Neural cell (in vitro differentiated cells): ENCODE measurements around the gene NUP210L. TPM values are rescaled to one million over a fixed set of nuclear protein-coding genes. Genes with fewer than 3 reads are reported as not detected.

Source experiments
- H2AFZ ChIP-seq: fragments of 200-600, 300-800 bp; sonication (generic), shearing (Covaris generic); 2 replicates; pipeline ENCODE4 v1.6.0; 2014; ENCODE audit warnings: low read depth, mild to moderate bottlenecking, antibody characterized with exemption, low read length, moderate library complexity
- H3F3A ChIP-seq: fragments of 200-600 bp; shearing (Covaris generic); 2 replicates; pipeline ENCODE4 v1.6.1; 2016; ENCODE audit warnings: mild to moderate bottlenecking, moderate library complexity, mixed read lengths, antibody characterized with exemption, low read length; ENCODE audit not compliant: insufficient read depth, poor library complexity, severe bottlenecking
- H3K27ac ChIP-seq: fragments of 200-600, 300-800 bp; sonication (generic), shearing (Covaris generic); 2 replicates; pipeline ENCODE4 v1.5.1; 2014; ENCODE audit warnings: mild to moderate bottlenecking, low read length, moderate library complexity
- H3K27me3 ChIP-seq: fragments of 300-800, 200-600 bp; sonication (generic), shearing (Covaris generic); 2 replicates; pipeline ENCODE4 v1.6.0; 2014; ENCODE audit warnings: mild to moderate bottlenecking, low read depth, low read length, moderate library complexity; ENCODE audit not compliant: insufficient read depth
- H3K36me3 ChIP-seq: fragments of 300-800, 200-600 bp; sonication (generic), shearing (Covaris generic); 2 replicates; pipeline ENCODE4 v1.5.1; 2014; ENCODE audit warnings: mild to moderate bottlenecking, antibody characterized with exemption, low read length, moderate library complexity; ENCODE audit not compliant: insufficient read depth
- H3K4me2 ChIP-seq: fragments of 300-800, 200-600 bp; sonication (generic), shearing (Covaris generic); 2 replicates; pipeline ENCODE4 v1.6.0; 2014; ENCODE audit warnings: mild to moderate bottlenecking, low read length
- H3K4me3 ChIP-seq: fragments of 300-800, 200-600 bp; sonication (generic), shearing (Covaris generic); 2 replicates; pipeline ENCODE4 v1.5.1; 2014; ENCODE audit warnings: mild to moderate bottlenecking, low read length, moderate library complexity
- H3K79me2 ChIP-seq: fragments of 200-600 bp; shearing (Covaris generic); replicated peaks from 2 replicates; pipeline ENCODE4 v1.6.0; 2014; ENCODE audit warnings: mild to moderate bottlenecking, low read length, moderate library complexity; ENCODE audit not compliant: insufficient read depth
- H3K9ac ChIP-seq: fragments of 300-800, 200-600 bp; sonication (generic), shearing (Covaris generic); 2 replicates; pipeline ENCODE4 v1.6.1; 2016; ENCODE audit warnings: mild to moderate bottlenecking, low read length, mixed read lengths
- H3K9me2 ChIP-seq: fragments of 200-600 bp; shearing (Covaris generic); 2 replicates; pipeline ENCODE4 v1.6.1; 2016; ENCODE audit warnings: mild to moderate bottlenecking, low read length, mixed read lengths; ENCODE audit not compliant: insufficient read depth
- H3K9me3 ChIP-seq: fragments of 200-600, 300-800 bp; sonication (generic), shearing (Covaris generic); 2 replicates; pipeline ENCODE4 v1.6.1; 2016; ENCODE audit warnings: mild to moderate bottlenecking, mixed run types, low read length, moderate library complexity, mixed read lengths
- H4K20me1 ChIP-seq: fragments of 200-600 bp; shearing (Covaris generic); 2 replicates; pipeline ENCODE4 v1.6.1; 2016; ENCODE audit warnings: mild to moderate bottlenecking, mixed run types; ENCODE audit not compliant: insufficient read depth
- EP300 ChIP-seq: fragments of 450-650 bp; conservative IDR thresholded peaks from 2 replicates; pipeline ENCODE4 v1.6.1; 2014; ENCODE audit warnings: antibody characterized with exemption, mild to moderate bottlenecking, moderate library complexity; ENCODE audit not compliant: poor library complexity, severe bottlenecking
- EZH2 ChIP-seq: fragments of 200-600, 300-800 bp; shearing (Covaris generic), sonication (generic); IDR thresholded peaks from 2 replicates; pipeline ENCODE4 v1.6.1; 2014; ENCODE audit warnings: antibody characterized with exemption, low read length, borderline replicate concordance, mild to moderate bottlenecking; ENCODE audit not compliant: insufficient read depth, poor library complexity, severe bottlenecking
- MXI1 ChIP-seq: fragments of 450-650 bp; conservative IDR thresholded peaks from 2 replicates; pipeline ENCODE4 v1.6.1; 2014; ENCODE audit warnings: antibody characterized with exemption, mild to moderate bottlenecking; ENCODE audit not compliant: poor library complexity, severe bottlenecking
- POLR2AphosphoS5 ChIP-seq: IDR thresholded peaks from 2 replicates; pipeline ENCODE4 v1.6.1; 2012
- RAD21 ChIP-seq: fragments of 450-650 bp; conservative IDR thresholded peaks from 2 replicates; pipeline ENCODE4 v1.6.1; 2014; ENCODE audit warnings: antibody characterized with exemption, mild to moderate bottlenecking, moderate library complexity
- SMC3 ChIP-seq: fragments of 450-650 bp; conservative IDR thresholded peaks from 2 replicates; pipeline ENCODE4 v1.6.1; 2014; ENCODE audit warnings: antibody characterized with exemption, mild to moderate bottlenecking, moderate library complexity; ENCODE audit not compliant: poor library complexity
- TAF1 ChIP-seq: IDR thresholded peaks from 2 replicates; pipeline ENCODE4 v1.6.1; 2012; ENCODE audit warnings: low read depth
- polyA plus RNA-seq: library from polyadenylated mRNA; depleted of rRNA; stranded (reverse); fragments of >200 nt; gene quantifications from 2 replicates; pipeline ENCODE4 v1.2.3, GENCODE V29; 2014
- TF ChIP-seq, protein P1 (sequence below): IDR thresholded peaks from 2 replicates; pipeline ENCODE4 v1.6.1; 2012; ENCODE audit warnings: borderline replicate concordance
- TF ChIP-seq, protein P2 (sequence below): fragments of 450-650 bp; IDR thresholded peaks from 2 replicates; pipeline ENCODE4 v1.5.1; 2014; ENCODE audit warnings: antibody characterized with exemption, mild to moderate bottlenecking, moderate library complexity; ENCODE audit not compliant: poor library complexity, severe bottlenecking

NUP210L gene
- polyA plus RNA-seq, 1 donor from 2014 or later: 0.09 TPM

DNA sequence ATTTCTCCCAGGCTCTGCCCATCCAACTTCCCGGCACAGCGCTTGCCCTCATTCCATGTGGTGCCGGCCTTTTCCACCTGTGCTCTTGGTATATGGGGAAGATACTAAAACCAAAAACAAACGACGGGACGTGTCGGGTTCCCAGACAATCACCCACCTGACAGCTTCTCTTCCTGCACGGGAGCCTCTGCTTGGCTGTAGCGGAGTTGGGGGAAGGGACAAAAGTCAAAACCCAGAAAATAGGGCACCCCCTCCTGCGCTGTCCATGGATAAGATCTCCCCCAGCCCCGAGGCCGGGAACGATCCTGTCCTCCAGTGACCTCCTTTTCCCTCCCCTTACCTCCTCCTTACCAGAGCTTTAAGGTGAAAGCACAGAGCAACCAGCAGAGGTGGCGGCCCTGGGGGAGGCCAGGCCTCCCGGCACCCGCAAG, 178.0 kb downstream of the NUP210L start:
- Histone ChIP-seq H3K4me3 (peak overlapping the region; percentile 100), H3K9me3 (no peaks in the 10 kb centered on the region), H3K27me3 (no peaks in the 10 kb centered on the region), H4K20me1 (no peaks in the 10 kb centered on the region), H3K9ac (peak overlapping the region; percentile 88), H2AFZ (peak overlapping the region; percentile 61), H3K79me2 (peaks cover 11% of the 10 kb centered on the region), H3K9me2 (no peaks in the 10 kb centered on the region), H3F3A (no peaks in the 10 kb centered on the region), H3K4me2 (peak overlapping the region; percentile 83), H3K27ac (peak overlapping the region; percentile 91), H3K36me3 (no peaks in the 10 kb centered on the region)
- TF ChIP-seq POLR2AphosphoS5: no peak
- peak; percentile 6 for TF ChIP-seq TAF1

DNA sequence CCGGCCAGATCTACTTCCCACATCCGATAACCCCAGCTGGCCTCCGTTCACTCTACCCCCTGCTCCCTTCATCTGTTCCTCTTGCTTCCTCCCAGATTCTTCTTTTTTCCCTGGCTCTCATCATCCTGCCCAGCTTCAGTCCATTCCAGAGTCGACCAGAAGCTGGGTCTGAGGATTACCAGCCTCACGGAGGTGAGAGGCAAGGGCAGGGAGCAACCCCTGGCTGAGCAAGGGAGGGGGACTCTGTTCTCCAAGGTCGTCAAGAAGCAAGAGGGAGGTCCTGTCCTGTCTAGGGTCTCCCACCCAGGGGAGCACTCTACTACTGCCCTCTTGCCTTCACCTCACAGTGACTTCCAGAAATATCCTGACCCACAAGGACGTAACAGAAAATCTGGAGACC, 181.3 kb downstream of the NUP210L start:
- Histone ChIP-seq H4K20me1 (no peaks in the 10 kb centered on the region), H3K36me3 (no peaks in the 10 kb centered on the region), H3K79me2 (peaks cover 11% of the 10 kb centered on the region), H3K9me2 (no peaks in the 10 kb centered on the region), H3K27me3 (no peaks in the 10 kb centered on the region), H3K4me3 (no peak overlapping the region), H3F3A (no peaks in the 10 kb centered on the region), H3K27ac (no peak overlapping the region), H3K9me3 (no peaks in the 10 kb centered on the region), H2AFZ (no peak overlapping the region), H3K9ac (no peak overlapping the region), H3K4me2 (no peak overlapping the region)
- TF ChIP-seq, protein P1, sequence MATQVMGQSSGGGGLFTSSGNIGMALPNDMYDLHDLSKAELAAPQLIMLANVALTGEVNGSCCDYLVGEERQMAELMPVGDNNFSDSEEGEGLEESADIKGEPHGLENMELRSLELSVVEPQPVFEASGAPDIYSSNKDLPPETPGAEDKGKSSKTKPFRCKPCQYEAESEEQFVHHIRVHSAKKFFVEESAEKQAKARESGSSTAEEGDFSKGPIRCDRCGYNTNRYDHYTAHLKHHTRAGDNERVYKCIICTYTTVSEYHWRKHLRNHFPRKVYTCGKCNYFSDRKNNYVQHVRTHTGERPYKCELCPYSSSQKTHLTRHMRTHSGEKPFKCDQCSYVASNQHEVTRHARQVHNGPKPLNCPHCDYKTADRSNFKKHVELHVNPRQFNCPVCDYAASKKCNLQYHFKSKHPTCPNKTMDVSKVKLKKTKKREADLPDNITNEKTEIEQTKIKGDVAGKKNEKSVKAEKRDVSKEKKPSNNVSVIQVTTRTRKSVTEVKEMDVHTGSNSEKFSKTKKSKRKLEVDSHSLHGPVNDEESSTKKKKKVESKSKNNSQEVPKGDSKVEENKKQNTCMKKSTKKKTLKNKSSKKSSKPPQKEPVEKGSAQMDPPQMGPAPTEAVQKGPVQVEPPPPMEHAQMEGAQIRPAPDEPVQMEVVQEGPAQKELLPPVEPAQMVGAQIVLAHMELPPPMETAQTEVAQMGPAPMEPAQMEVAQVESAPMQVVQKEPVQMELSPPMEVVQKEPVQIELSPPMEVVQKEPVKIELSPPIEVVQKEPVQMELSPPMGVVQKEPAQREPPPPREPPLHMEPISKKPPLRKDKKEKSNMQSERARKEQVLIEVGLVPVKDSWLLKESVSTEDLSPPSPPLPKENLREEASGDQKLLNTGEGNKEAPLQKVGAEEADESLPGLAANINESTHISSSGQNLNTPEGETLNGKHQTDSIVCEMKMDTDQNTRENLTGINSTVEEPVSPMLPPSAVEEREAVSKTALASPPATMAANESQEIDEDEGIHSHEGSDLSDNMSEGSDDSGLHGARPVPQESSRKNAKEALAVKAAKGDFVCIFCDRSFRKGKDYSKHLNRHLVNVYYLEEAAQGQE: no peak
- TF ChIP-seq EZH2: no peak
- no peak for TF ChIP-seq MXI1
- TF ChIP-seq, protein P2, sequence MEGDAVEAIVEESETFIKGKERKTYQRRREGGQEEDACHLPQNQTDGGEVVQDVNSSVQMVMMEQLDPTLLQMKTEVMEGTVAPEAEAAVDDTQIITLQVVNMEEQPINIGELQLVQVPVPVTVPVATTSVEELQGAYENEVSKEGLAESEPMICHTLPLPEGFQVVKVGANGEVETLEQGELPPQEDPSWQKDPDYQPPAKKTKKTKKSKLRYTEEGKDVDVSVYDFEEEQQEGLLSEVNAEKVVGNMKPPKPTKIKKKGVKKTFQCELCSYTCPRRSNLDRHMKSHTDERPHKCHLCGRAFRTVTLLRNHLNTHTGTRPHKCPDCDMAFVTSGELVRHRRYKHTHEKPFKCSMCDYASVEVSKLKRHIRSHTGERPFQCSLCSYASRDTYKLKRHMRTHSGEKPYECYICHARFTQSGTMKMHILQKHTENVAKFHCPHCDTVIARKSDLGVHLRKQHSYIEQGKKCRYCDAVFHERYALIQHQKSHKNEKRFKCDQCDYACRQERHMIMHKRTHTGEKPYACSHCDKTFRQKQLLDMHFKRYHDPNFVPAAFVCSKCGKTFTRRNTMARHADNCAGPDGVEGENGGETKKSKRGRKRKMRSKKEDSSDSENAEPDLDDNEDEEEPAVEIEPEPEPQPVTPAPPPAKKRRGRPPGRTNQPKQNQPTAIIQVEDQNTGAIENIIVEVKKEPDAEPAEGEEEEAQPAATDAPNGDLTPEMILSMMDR: no peak
- no peak for TF ChIP-seq TAF1
- no peak for TF ChIP-seq EP300
- no peak for TF ChIP-seq RAD21
- no peak for TF ChIP-seq POLR2AphosphoS5
- TF ChIP-seq SMC3: no peak

DNA sequence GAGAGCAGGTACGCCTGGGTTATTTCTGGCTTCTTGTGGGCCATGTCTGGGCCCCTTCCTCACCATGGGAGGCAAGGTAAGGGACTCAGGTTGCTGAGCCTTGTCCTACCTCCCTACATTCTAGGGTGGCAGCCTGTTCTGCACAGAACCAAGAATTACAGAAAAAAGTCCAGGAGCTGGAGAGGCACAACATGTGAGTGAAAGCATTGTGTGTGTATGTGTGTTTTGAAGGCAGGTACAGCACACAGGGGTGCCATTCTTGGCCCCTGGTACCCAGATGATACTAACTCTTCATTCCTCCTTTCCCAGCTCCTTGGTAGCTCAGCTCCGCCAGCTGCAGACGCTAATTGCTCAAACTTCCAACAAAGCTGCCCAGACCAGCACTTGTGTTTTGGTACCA, 181.8 kb downstream of the NUP210L start:
- no peak overlapping the region for H2AFZ ChIP-seq
- TF ChIP-seq MXI1 (no peak), EP300 (no peak)
- H3K4me3 ChIP-seq: no peak overlapping the region
- no peaks in the 10 kb centered on the region for H3K9me3 ChIP-seq
- no peaks in the 10 kb centered on the region for H3F3A ChIP-seq
- H3K27me3 ChIP-seq: no peaks in the 10 kb centered on the region
- no peak overlapping the region for H3K4me2 ChIP-seq
- H3K9me2 ChIP-seq: no peaks in the 10 kb centered on the region
- no peak overlapping the region for H3K9ac ChIP-seq
- H3K36me3 ChIP-seq: no peaks in the 10 kb centered on the region
- H3K27ac ChIP-seq: no peak overlapping the region
- peaks cover 11% of the 10 kb centered on the region for H3K79me2 ChIP-seq
- H4K20me1 ChIP-seq: no peaks in the 10 kb centered on the region
